HEK293 (cell line): ENCODE results near the gene ABHD8.

Experiments
- CTCF ChIA-PET: fragments of 350-600 bp; formaldehyde crosslinking; extraction: SDS; loops from one replicate; lab custom pipeline; 2021; ENCODE audit warnings: antibody characterized with exemption; lab: Yijun Ruan, JAX
- POLR2A ChIA-PET: fragments of 300-600 bp; formaldehyde crosslinking; extraction: SDS; loops from one replicate; lab custom pipeline; 2020; ENCODE audit warnings: antibody characterized with exemption, inconsistent platforms; lab: Yijun Ruan, JAX
- H3K27ac ChIP-seq: fragments of 200-500 bp; sonication (Bioruptor generic); 2 replicates; pipeline ENCODE4 v1.5.1; 2014; ENCODE audit warnings: low read depth, low read length, control low read depth, inconsistent platforms; ENCODE audit errors: extremely low read depth
- H3K36me3 ChIP-seq, 2 experiments: fragments of 200-500 bp in 1 of 2; sonication (Bioruptor generic) in 1 of 2; 1 replicate in 1 of 2; 2 replicates in 1 of 2; pipeline ENCODE4 v1.5.1; 2014 to 2017; ENCODE audit warnings: inconsistent platforms in 2 of 2, low read length in 2 of 2; ENCODE audit not compliant: control insufficient read depth in 2 of 2, insufficient read depth in 1 of 2
- H3K4me1 ChIP-seq: fragments of 200-500 bp; sonication (Bioruptor generic); 2 replicates; pipeline ENCODE4 v1.5.1; 2014; ENCODE audit warnings: mild to moderate bottlenecking, low read length, inconsistent platforms; ENCODE audit not compliant: control insufficient read depth, insufficient read depth
- H3K4me3 ChIP-seq: 2 replicates; pipeline ENCODE4 v1.5.1; 2011; ENCODE audit warnings: low read depth, mild to moderate bottlenecking, control low read depth, low read length, moderate library complexity
- H3K9me3 ChIP-seq: fragments of 200-500 bp; sonication (Bioruptor generic); 2 replicates; pipeline ENCODE4 v1.5.1; 2014; ENCODE audit warnings: low read depth, low read length, inconsistent platforms; ENCODE audit not compliant: control insufficient read depth, insufficient read depth
- EGR2 ChIP-seq: fragments of 450-650 bp; formaldehyde crosslinking; IDR thresholded peaks from 2 replicates; pipeline ENCODE4 v1.5.1; 2016; ENCODE audit warnings: low read depth, missing biosample characterization, missing genetic modification characterization
- GLI4 ChIP-seq: fragments of 450-650 bp; formaldehyde crosslinking; IDR thresholded peaks from 2 replicates; pipeline ENCODE4 v1.5.1; 2016; ENCODE audit warnings: missing biosample characterization, missing genetic modification characterization
- KLF10 ChIP-seq: fragments of 450-650 bp; IDR thresholded peaks from 2 replicates; pipeline ENCODE4 v1.5.1; 2018; ENCODE audit warnings: missing biosample characterization, mild to moderate bottlenecking, missing genetic modification characterization
- MZF1 ChIP-seq: fragments of 450-650 bp; formaldehyde crosslinking; IDR thresholded peaks from 2 replicates; pipeline ENCODE4 v1.5.1; 2017; ENCODE audit warnings: missing biosample characterization, missing genetic modification characterization, borderline replicate concordance
- PBX3 ChIP-seq: sonication (generic); formaldehyde crosslinking; IDR thresholded peaks from 2 replicates; pipeline ENCODE4 v1.8.1; 2022; ENCODE audit warnings: mild to moderate bottlenecking, moderate library complexity, missing genetic modification reagents
- SALL2 ChIP-seq: fragments of 450-650 bp; formaldehyde crosslinking; IDR thresholded peaks from 2 replicates; pipeline ENCODE4 v1.5.0; 2017; ENCODE audit warnings: missing biosample characterization, mild to moderate bottlenecking, missing genetic modification characterization, borderline replicate concordance
- TCF7L2 ChIP-seq: IDR thresholded peaks from 2 replicates; pipeline ENCODE4 v1.6.1; 2011; ENCODE audit warnings: low read depth, mild to moderate bottlenecking, inconsistent platforms, low read length, moderate library complexity, borderline replicate concordance
- YY1 ChIP-seq: fragments of 450-650 bp; formaldehyde crosslinking; IDR thresholded peaks from 2 replicates; pipeline ENCODE4 v1.5.1; 2018; ENCODE audit warnings: missing biosample characterization, missing genetic modification characterization
- ZBTB21 ChIP-seq: fragments of 450-650 bp; formaldehyde crosslinking; IDR thresholded peaks from 2 replicates; pipeline ENCODE4 v1.5.1; 2017; ENCODE audit warnings: missing biosample characterization, missing genetic modification characterization
- ZNF140 ChIP-seq: fragments of 450-650 bp; formaldehyde crosslinking; IDR thresholded peaks from 2 replicates; pipeline ENCODE4 v1.5.1; 2016; ENCODE audit warnings: missing biosample characterization, missing genetic modification characterization
- ZNF214 ChIP-seq: fragments of 450-650 bp; formaldehyde crosslinking; IDR thresholded peaks from 2 replicates; pipeline ENCODE4 v1.5.1; 2017; ENCODE audit warnings: missing biosample characterization, mild to moderate bottlenecking, missing genetic modification characterization, borderline replicate concordance
- ZNF324 ChIP-seq: fragments of 450-650 bp; formaldehyde crosslinking; IDR thresholded peaks from 2 replicates; pipeline ENCODE4 v1.5.1; 2016; ENCODE audit warnings: missing biosample characterization, missing genetic modification characterization
- ZNF366 ChIP-seq: fragments of 450-650 bp; formaldehyde crosslinking; conservative IDR thresholded peaks from 2 replicates; pipeline ENCODE4 v1.5.1; 2016; ENCODE audit warnings: missing biosample characterization, missing genetic modification characterization
- ZNF394 ChIP-seq: fragments of 450-650 bp; formaldehyde crosslinking; IDR thresholded peaks from 2 replicates; pipeline ENCODE4 v1.5.1; 2016; ENCODE audit warnings: missing biosample characterization, missing genetic modification characterization, mild to moderate bottlenecking, moderate library complexity, borderline replicate concordance
- ZNF416 ChIP-seq: fragments of 450-650 bp; formaldehyde crosslinking; IDR thresholded peaks from 2 replicates; pipeline ENCODE4 v1.5.1; 2016; ENCODE audit warnings: missing biosample characterization, missing genetic modification characterization
- ZNF624 ChIP-seq: fragments of 450-650 bp; formaldehyde crosslinking; IDR thresholded peaks from 2 replicates; pipeline ENCODE4 v1.5.1; 2017; ENCODE audit warnings: missing biosample characterization, missing genetic modification characterization
- ZNF76 ChIP-seq: fragments of 450-650 bp; formaldehyde crosslinking; IDR thresholded peaks from 2 replicates; pipeline ENCODE4; 2016; ENCODE audit warnings: low read depth, missing biosample characterization, missing genetic modification characterization, borderline replicate concordance
- ZSCAN18 ChIP-seq: fragments of 450-650 bp; formaldehyde crosslinking; IDR thresholded peaks from 2 replicates; pipeline ENCODE4 v1.5.1; 2016; ENCODE audit warnings: missing biosample characterization, missing genetic modification characterization
- ZSCAN30 ChIP-seq: fragments of 450-650 bp; IDR thresholded peaks from 2 replicates; pipeline ENCODE4 v1.5.1; 2018; ENCODE audit warnings: missing biosample characterization, mild to moderate bottlenecking, missing genetic modification characterization, moderate library complexity
- ZXDB ChIP-seq: fragments of 450-650 bp; formaldehyde crosslinking; IDR thresholded peaks from 2 replicates; pipeline ENCODE4 v1.5.1; 2016; ENCODE audit warnings: missing biosample characterization, missing genetic modification characterization
- TF ChIP-seq, protein P1 (sequence below): fragments of 450-650 bp; formaldehyde crosslinking; IDR thresholded peaks from 2 replicates; pipeline ENCODE4 v1.5.1; 2016; ENCODE audit warnings: missing biosample characterization, missing genetic modification characterization
- TF ChIP-seq, protein P2 (sequence below): fragments of 450-650 bp; formaldehyde crosslinking; IDR thresholded peaks from 2 replicates; pipeline ENCODE4 v1.5.1; 2017; ENCODE audit warnings: missing biosample characterization, mild to moderate bottlenecking, missing genetic modification characterization, moderate library complexity
- TF ChIP-seq, protein P3 (sequence below): fragments of 450-650 bp; formaldehyde crosslinking; IDR thresholded peaks from 2 replicates; pipeline ENCODE4 v1.5.1; 2016; ENCODE audit warnings: missing biosample characterization, missing genetic modification characterization, low read depth

ABHD8 gene

DNA sequence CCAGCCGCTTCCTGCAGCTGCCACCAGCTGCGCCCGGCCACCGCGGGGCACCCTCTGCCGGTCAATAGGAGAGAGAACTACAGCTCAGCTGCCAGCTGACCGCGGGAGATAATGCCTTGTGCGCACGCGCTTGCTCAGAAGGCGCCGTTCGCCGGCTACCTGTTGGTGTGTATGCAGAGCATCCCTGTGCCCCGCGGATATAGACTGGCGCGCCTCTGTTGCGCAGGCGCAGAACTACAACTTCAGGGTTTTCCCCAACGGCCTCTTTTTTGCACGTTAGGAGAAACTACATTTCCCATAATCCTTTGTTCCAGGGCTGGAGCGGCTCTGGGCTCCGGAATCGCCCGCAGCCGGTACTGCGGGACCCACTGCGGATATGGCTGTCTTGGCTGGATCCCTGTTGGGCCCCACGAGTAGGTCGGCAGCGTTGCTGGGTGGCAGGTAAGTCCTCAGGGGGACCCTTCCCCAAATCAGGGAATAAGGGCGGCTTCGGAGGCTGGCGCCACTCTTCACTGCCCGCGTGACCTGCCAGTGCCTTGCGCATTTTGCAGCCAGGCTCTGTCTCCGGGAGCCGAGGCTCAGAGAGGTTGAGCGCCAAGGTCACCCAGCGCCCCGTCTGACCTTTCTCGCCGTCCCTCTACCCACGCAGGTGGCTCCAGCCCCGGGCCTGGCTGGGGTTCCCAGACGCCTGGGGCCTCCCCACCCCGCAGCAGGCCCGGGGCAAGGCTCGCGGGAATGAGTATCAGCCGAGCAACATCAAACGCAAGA, 2.5 kb upstream of the ABHD8 start, which contains the start of gene MRPL34 (continued):
- TF ChIP-seq, protein P1, sequence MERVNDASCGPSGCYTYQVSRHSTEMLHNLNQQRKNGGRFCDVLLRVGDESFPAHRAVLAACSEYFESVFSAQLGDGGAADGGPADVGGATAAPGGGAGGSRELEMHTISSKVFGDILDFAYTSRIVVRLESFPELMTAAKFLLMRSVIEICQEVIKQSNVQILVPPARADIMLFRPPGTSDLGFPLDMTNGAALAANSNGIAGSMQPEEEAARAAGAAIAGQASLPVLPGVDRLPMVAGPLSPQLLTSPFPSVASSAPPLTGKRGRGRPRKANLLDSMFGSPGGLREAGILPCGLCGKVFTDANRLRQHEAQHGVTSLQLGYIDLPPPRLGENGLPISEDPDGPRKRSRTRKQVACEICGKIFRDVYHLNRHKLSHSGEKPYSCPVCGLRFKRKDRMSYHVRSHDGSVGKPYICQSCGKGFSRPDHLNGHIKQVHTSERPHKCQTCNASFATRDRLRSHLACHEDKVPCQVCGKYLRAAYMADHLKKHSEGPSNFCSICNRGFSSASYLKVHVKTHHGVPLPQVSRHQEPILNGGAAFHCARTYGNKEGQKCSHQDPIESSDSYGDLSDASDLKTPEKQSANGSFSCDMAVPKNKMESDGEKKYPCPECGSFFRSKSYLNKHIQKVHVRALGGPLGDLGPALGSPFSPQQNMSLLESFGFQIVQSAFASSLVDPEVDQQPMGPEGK: no peak; the same call in 1 of the 2 replicates
- no peak for TF ChIP-seq ZNF214 (tag by site-specific recombination)
- no peak for TF ChIP-seq ZNF624 (tag by site-specific recombination)
- no peak; the same call in 1 of the 2 replicates for TF ChIP-seq GLI4 (tag by site-specific recombination)
- TF ChIP-seq ZNF324 (tag by site-specific recombination): 0 out of 2 replicates have a peak, but pooled peaks have one; percentile 1
- TF ChIP-seq ZNF140 (tag by site-specific recombination): no peak
- no peak for TF ChIP-seq ZNF416 (tag by site-specific recombination)
- TF ChIP-seq, protein P2, sequence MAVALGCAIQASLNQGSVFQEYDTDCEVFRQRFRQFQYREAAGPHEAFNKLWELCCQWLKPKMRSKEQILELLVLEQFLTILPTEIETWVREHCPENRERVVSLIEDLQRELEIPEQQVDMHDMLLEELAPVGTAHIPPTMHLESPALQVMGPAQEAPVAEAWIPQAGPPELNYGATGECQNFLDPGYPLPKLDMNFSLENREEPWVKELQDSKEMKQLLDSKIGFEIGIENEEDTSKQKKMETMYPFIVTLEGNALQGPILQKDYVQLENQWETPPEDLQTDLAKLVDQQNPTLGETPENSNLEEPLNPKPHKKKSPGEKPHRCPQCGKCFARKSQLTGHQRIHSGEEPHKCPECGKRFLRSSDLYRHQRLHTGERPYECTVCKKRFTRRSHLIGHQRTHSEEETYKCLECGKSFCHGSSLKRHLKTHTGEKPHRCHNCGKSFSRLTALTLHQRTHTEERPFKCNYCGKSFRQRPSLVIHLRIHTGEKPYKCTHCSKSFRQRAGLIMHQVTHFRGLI (tag by site-specific recombination): no peak; the same call in 1 of the 2 replicates

GRCh38 chr19:17305216-17305516, 1.9 kb upstream of the ABHD8 start:
- H3K9me3 ChIP-seq: no peaks in the 10 kb centered on the region
- POLR2A ChIA-PET: interaction anchor here (0.5 to 2.8 kb wide), 18 partner anchors 8 to 1013 kb away, joined by 3 to 28 read pairs (median 4); partner anchors contain the start of genes BABAM1, NR2F6 and USE1
- CTCF ChIA-PET: interaction anchor here (0.5 to 1.7 kb wide), 13 partner anchors 9 to 969 kb away, joined by 3 to 9 read pairs (median 3); partner anchors contain the start of genes ANO8 and IQCN
- H3K4me1 ChIP-seq: peaks cover 3% of the 10 kb centered on the region
- peak overlapping the region; percentile 16; the same call in 1 of the 2 replicates for H3K4me3 ChIP-seq
- peaks cover 0 to 16% of the 10 kb centered on the region in 2 experiments; a peak in 1 of 3 replicates for H3K36me3 ChIP-seq
- no peak overlapping the region for H3K27ac ChIP-seq
- TF ChIP-seq PBX3: no peak
- TF ChIP-seq, protein P1: peak; percentile 76; the same call in 1 of the 2 replicates
- TF ChIP-seq ZBTB21 (tag by site-specific recombination): no peak
- TF ChIP-seq ZNF324 (tag by site-specific recombination): peak; percentile 74; the same call in 1 of the 2 replicates
- no peak for TF ChIP-seq ZSCAN18
- TF ChIP-seq, protein P3, sequence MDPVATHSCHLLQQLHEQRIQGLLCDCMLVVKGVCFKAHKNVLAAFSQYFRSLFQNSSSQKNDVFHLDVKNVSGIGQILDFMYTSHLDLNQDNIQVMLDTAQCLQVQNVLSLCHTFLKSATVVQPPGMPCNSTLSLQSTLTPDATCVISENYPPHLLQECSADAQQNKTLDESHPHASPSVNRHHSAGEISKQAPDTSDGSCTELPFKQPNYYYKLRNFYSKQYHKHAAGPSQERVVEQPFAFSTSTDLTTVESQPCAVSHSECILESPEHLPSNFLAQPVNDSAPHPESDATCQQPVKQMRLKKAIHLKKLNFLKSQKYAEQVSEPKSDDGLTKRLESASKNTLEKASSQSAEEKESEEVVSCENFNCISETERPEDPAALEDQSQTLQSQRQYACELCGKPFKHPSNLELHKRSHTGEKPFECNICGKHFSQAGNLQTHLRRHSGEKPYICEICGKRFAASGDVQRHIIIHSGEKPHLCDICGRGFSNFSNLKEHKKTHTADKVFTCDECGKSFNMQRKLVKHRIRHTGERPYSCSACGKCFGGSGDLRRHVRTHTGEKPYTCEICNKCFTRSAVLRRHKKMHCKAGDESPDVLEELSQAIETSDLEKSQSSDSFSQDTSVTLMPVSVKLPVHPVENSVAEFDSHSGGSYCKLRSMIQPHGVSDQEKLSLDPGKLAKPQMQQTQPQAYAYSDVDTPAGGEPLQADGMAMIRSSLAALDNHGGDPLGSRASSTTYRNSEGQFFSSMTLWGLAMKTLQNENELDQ (tag by site-specific recombination): no peak
- TF ChIP-seq ZNF394: 0 out of 2 replicates have a peak, but pooled peaks have one; percentile 15
- TF ChIP-seq KLF10 (tag by site-specific recombination): 0 out of 2 replicates have a peak, but pooled peaks have one; percentile 81
- no peak for TF ChIP-seq YY1
- no peak for TF ChIP-seq ZNF76
- TF ChIP-seq ZSCAN30: peak; percentile 89
- no peak for TF ChIP-seq TCF7L2
- no peak for TF ChIP-seq SALL2 (tag by site-specific recombination)
- TF ChIP-seq MZF1 (tag by site-specific recombination): no peak
- TF ChIP-seq ZXDB (tag by site-specific recombination): no peak; the same call in 1 of the 2 replicates
- no peak for TF ChIP-seq EGR2 (tag by site-specific recombination)
- TF ChIP-seq ZNF366 (tag by site-specific recombination): no peak
- TF ChIP-seq ZNF214 (tag by site-specific recombination): no peak
